HG02798 (cell line): ENCODE results near the gene UNKL.

Source experiments
- ATAC-seq: cut with Tn5 transposase; IDR thresholded peaks from one replicate; pipeline ENCODE4 v1.9.1; 2021; ENCODE audit warnings: mild to moderate bottlenecking; ENCODE audit not compliant: unreplicated experiment, poor library complexity

The UNKL gene

GRCh38 chr16:1414532-1415260 is at the start of gene UNKL:
Gene UNKL, minus strand, starts transcription at chr16:1414704. Its CDS starts 13 bp downstream, at chr16:1414691.
- ATAC-seq = peak; percentile 76

- no peak for ATAC-seq
These were observed 46.6 kb upstream of the UNKL start for GRCh38 chr16:1461146-1461545.

- no peak for ATAC-seq
These were observed 46.2 kb upstream of the UNKL start for GRCh38 chr16:1460602-1461138.

- no peak for ATAC-seq
These were observed 45.5 kb upstream of the UNKL start for GRCh38 chr16:1459967-1460366.

GRCh38 chr16:1458977-1459341 is 44.5 kb upstream of the UNKL start:
- ATAC-seq = no peak

- no peak for ATAC-seq
These were observed 44.0 kb upstream of the UNKL start for GRCh38 chr16:1458336-1458976.

GRCh38 chr16:1457489-1458245 is 43.2 kb upstream of the UNKL start:
- no peak for ATAC-seq

- ATAC-seq = no peak
These were observed 42.4 kb upstream of the UNKL start for GRCh38 chr16:1456951-1457350.

GRCh38 chr16:1455190-1456171 is 41.0 kb upstream of the UNKL start:
- no peak for ATAC-seq

- no peak for ATAC-seq
These were observed 40.1 kb upstream of the UNKL start for GRCh38 chr16:1454561-1454960.

GRCh38 chr16:1453316-1453715 is 38.8 kb upstream of the UNKL start:
- no peak for ATAC-seq

- ATAC-seq = no peak
These were observed 38.0 kb upstream of the UNKL start for GRCh38 chr16:1452530-1452929.

GRCh38 chr16:1451702-1452392 is 37.3 kb upstream of the UNKL start:
- ATAC-seq = no peak

GRCh38 chr16:1450841-1451240 is 36.3 kb upstream of the UNKL start:
- no peak for ATAC-seq

- ATAC-seq = no peak
These were observed 35.7 kb upstream of the UNKL start for GRCh38 chr16:1450218-1450617.

- ATAC-seq = no peak
These were observed 34.8 kb upstream of the UNKL start for GRCh38 chr16:1449201-1449788.

- ATAC-seq = no peak
These were observed 34.1 kb upstream of the UNKL start for GRCh38 chr16:1448536-1449116.

- ATAC-seq = no peak
These were observed 33.5 kb upstream of the UNKL start for GRCh38 chr16:1447965-1448364.
